GM23248 (cell line): Measurements from ENCODE around the gene AKAP17A. TPM values are rescaled to one million over a fixed set of nuclear protein-coding genes. Genes with fewer than 3 reads are reported as not detected.

Experiments
- DNase-seq: peaks from one replicate; pipeline ENCODE4 v3.0.0-alpha.2; 2015
- H2AFZ ChIP-seq: fragments of 200-600 bp; sonication (generic); 2 replicates; pipeline ENCODE4 v1.6.1; 2016; ENCODE audit warnings: antibody characterized with exemption
- H3F3A ChIP-seq: fragments of 200-600 bp; sonication (generic); 2 replicates; pipeline ENCODE4 v1.6.1; 2016; ENCODE audit warnings: mild to moderate bottlenecking, antibody characterized with exemption, mixed run types; ENCODE audit not compliant: insufficient read depth
- H3K27ac ChIP-seq: fragments of 200-600 bp; sonication (generic); 2 replicates; pipeline ENCODE4 v1.5.1; 2016; ENCODE audit warnings: mild to moderate bottlenecking
- H3K27me3 ChIP-seq: fragments of 200-600 bp; sonication (generic); replicated peaks from 2 replicates; pipeline ENCODE4 v1.6.1; 2016; ENCODE audit warnings: mild to moderate bottlenecking; ENCODE audit not compliant: insufficient read depth
- H3K36me3 ChIP-seq: fragments of 200-600 bp; sonication (generic); 2 replicates; pipeline ENCODE4 v1.6.1; 2016; ENCODE audit warnings: low read depth, mild to moderate bottlenecking
- H3K4me1 ChIP-seq: fragments of 200-600 bp; sonication (generic); 2 replicates; pipeline ENCODE4 v1.6.1; 2016; ENCODE audit warnings: mild to moderate bottlenecking; ENCODE audit not compliant: insufficient read depth
- H3K4me2 ChIP-seq: fragments of 200-600 bp; sonication (generic); one replicate; pipeline ENCODE4 v1.6.1; 2016; ENCODE audit warnings: mild to moderate bottlenecking; ENCODE audit not compliant: unreplicated experiment
- H3K4me3 ChIP-seq: fragments of 200-600 bp; sonication (generic); 2 replicates; pipeline ENCODE4 v1.5.1; 2016; ENCODE audit warnings: mild to moderate bottlenecking
- H3K79me2 ChIP-seq: fragments of 200-600 bp; sonication (generic); 2 replicates; pipeline ENCODE4 v1.6.1; 2016; ENCODE audit warnings: mild to moderate bottlenecking; ENCODE audit not compliant: insufficient read depth
- H3K9ac ChIP-seq: fragments of 200-600 bp; sonication (generic); 2 replicates; pipeline ENCODE4 v1.6.1; 2016; ENCODE audit warnings: mild to moderate bottlenecking
- H3K9me2 ChIP-seq: fragments of 200-600 bp; sonication (generic); 2 replicates; pipeline ENCODE4 v1.6.1; 2016; ENCODE audit warnings: mixed run types, mild to moderate bottlenecking, moderate library complexity; ENCODE audit not compliant: insufficient read depth
- H3K9me3 ChIP-seq: fragments of 200-600 bp; sonication (generic); one replicate; pipeline ENCODE4 v1.6.1; 2017; ENCODE audit warnings: low read depth
- H4K20me1 ChIP-seq: fragments of 200-600 bp; sonication (generic); 2 replicates; pipeline ENCODE4 v1.6.0; 2016; ENCODE audit not compliant: insufficient read depth
- EZH2 ChIP-seq: fragments of 200-600 bp; sonication (generic); IDR thresholded peaks from 2 replicates; pipeline ENCODE4 v1.6.1; 2018; ENCODE audit warnings: antibody characterized with exemption, mild to moderate bottlenecking; ENCODE audit not compliant: insufficient read depth, poor library complexity, severe bottlenecking
- EZH2phosphoT487 ChIP-seq: fragments of 200-600 bp; sonication (generic); IDR thresholded peaks from 2 replicates; pipeline ENCODE4 v1.6.1; 2018; ENCODE audit warnings: antibody characterized with exemption, moderate library complexity, mild to moderate bottlenecking, low read depth; ENCODE audit not compliant: insufficient read depth
- WGBS, 2 experiments: methylation state at CpG; one replicate each; pipeline ENCODE4 v1.1.6; 2015 to 2017; ENCODE audit warnings: low lambda C conversion rate in 2 of 2, low coverage in 1 of 2; ENCODE audit errors: missing lambda C conversion rate in 2 of 2; 5-methylcytosine and 5-hydroxymethylcytosine counted together
- in situ Hi-C: fragments of 300-500 bp; cut with MboI; formaldehyde crosslinking; loops from 2 replicates; pipeline ENCODE4 v1.15.0; 2020
- polyA plus RNA-seq: library from polyadenylated mRNA; unstranded; fragments of >200 nt; fragmentation: Nextera tagmentation; extraction: Ambion mirVana; gene quantifications from 2 replicates; pipeline ENCODE4 v1.2.1, GENCODE V29; 2016
- total RNA-seq: library from RNA; depleted of rRNA; stranded (reverse); fragments of >200 nt; shearing (Covaris generic); gene quantifications from 2 replicates; pipeline ENCODE4 v1.2.3, GENCODE V29; 2014

The AKAP17A gene
- total and polyA plus RNA-seq, 2 experiments from 2014 or later: 11.6 to 23.3 TPM

DNA sequence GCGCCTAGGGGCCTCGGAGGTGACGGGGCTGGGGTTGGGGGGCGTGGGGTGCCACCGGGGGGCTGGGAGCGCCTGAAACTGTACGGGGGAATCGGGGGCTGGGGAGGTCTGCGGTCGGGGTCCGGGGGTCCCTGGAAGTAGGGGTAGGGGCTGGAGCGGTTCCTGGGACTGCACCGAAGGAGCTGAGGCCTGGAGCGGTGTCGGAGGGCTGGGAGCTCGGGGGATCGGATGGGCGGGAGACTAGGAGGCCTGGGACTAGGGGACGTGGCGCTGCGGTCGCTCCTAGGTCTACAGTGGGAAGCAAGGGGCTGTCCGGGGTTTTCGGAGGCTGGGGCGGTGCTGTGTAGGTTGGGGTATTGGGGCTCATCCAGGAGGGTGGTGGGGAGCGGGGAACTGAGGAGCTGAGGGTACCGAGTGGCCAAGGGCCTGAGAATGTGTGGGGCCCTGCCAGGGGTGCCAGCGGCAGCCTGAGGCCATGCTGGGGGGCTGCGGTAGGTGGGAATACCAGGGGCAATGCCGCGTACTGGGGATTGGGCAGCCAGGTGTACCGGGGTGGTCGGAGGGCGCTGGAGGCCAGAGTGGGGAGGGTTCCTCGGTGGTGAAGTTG is 562 bp downstream of the AKAP17A start:
- no peaks in the 10 kb centered on the region for H3K9me3 ChIP-seq
- peaks cover 7% of the 10 kb centered on the region; the same call in 1 of the 2 replicates for H3K36me3 ChIP-seq
- 0 out of 2 replicates have a peak, but pooled peaks cover 5% of the 10 kb centered on the region for H3F3A ChIP-seq
- H3K9me2 ChIP-seq: no peaks in the 10 kb centered on the region
- H3K79me2 ChIP-seq: peaks cover 53% of the 10 kb centered on the region
- no peak overlapping the region; the same call in 1 of the 2 replicates for H2AFZ ChIP-seq
- in situ Hi-C loops: no loop called here
- H3K4me3 ChIP-seq: peak overlapping the region; percentile 92
- TF ChIP-seq EZH2phosphoT487: no peak
- no peak for TF ChIP-seq EZH2
- H3K4me2 ChIP-seq: peak overlapping the region; percentile 94
- 0 to 3% methylated on average over 10 to 31 of the region's 35 CpGs for WGBS, 2 experiments
- H3K9ac ChIP-seq: peak overlapping the region; percentile 98
- H3K27me3 ChIP-seq: no peaks in the 10 kb centered on the region
- H3K4me1 ChIP-seq: peaks cover 3% of the 10 kb centered on the region; the same call in 1 of the 2 replicates
- H4K20me1 ChIP-seq: no peaks in the 10 kb centered on the region
- H3K27ac ChIP-seq: peak overlapping the region; percentile 80
- DNase-seq: peak; percentile 59

DNA sequence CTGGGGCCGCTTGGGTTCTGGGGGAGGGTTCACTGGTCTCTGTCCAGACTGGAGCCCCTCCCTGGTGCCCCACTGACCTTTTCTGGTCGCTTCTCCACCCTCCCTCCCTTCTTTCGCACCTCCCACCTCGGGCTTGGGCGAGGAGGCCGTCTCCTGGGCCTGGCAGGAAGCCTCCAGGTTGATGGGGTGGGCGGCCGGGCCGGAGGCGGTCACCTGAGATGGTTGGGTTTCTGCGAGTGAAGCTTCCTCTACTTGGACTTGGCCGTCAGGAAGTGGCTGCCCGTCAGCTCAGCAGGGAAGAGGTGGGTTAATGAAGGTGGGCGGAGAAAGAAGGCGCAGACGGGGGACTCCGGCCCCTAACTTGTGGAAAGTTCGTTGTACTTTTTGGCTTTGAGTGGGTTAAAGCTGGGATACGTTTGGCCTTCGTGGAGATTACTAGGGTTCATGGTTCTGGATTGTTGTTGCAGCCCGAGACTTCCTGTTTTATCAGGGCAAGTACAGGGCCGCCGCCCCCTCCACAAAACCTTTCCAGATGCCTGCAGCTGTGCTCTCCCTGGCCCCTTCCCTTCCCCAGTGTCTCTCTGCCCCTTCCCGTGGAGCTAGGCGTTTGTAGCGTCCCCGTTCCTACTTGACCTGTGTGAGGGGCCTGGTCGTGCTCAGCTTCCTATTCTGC is 1.2 kb downstream of the AKAP17A start:
- peak overlapping the region; percentile 80 for H3K27ac ChIP-seq
- H3K79me2 ChIP-seq: peaks cover 60% of the 10 kb centered on the region
- peak; percentile 56 for DNase-seq
- H4K20me1 ChIP-seq: no peaks in the 10 kb centered on the region
- H3K27me3 ChIP-seq: no peaks in the 10 kb centered on the region
- no peaks in the 10 kb centered on the region for H3K9me3 ChIP-seq
- H3K4me1 ChIP-seq: peaks cover 3% of the 10 kb centered on the region; the same call in 1 of the 2 replicates
- in situ Hi-C loops: no loop called here
- H3F3A ChIP-seq: 0 out of 2 replicates have a peak, but pooled peaks cover 5% of the 10 kb centered on the region
- 1 to 2% methylated on average over 25 to 28 of the region's 28 CpGs for WGBS, 2 experiments
- H3K36me3 ChIP-seq: peaks cover 7% of the 10 kb centered on the region; the same call in 1 of the 2 replicates
- TF ChIP-seq EZH2phosphoT487: no peak
- TF ChIP-seq EZH2: no peak
- H2AFZ ChIP-seq: peak overlapping the region; percentile 21; the same call in 1 of the 2 replicates
- peak overlapping the region; percentile 94 for H3K4me2 ChIP-seq
- H3K9ac ChIP-seq: peak overlapping the region; percentile 98
- peak overlapping the region; percentile 92 for H3K4me3 ChIP-seq
- no peaks in the 10 kb centered on the region for H3K9me2 ChIP-seq

DNA sequence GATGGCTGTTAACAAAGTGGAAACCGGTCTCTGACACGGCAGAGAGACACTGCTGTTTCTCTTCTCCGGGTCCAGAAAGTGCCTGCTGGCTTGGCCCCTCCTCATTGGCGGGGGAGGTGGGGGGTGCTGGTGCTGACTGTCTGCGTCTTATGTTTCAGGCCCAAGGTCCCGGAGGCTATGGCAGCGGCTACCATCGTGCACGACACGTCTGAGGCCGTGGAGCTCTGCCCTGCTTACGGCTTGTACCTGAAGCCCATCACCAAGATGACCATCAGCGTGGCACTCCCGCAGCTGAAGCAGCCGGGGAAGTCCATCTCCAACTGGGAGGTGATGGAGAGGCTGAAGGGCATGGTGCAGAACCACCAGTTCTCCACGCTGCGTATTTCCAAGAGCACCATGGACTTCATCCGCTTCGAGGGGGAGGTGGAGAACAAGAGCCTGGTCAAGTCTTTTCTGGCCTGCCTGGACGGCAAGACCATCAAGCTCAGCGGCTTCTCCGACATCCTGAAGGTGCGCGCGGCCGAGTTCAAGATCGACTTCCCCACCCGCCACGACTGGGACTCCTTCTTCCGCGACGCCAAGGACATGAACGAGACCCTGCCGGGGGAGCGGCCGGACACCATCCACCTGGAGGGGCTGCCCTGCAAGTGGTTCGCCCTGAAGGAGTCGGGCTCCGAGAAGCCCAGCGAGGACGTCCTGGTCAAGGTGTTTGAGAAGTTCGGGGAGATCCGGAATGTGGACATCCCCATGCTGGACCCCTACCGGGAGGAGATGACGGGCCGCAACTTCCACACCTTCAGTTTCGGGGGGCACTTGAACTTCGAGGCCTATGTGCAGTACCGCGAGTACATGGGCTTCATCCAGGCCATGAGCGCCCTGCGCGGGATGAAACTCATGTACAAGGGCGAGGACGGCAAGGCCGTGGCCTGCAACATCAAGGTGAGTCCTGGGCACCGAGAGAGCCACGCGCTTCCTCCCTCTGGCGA is 2.2 kb downstream of the AKAP17A start:
- H3K36me3 ChIP-seq: peaks cover 7% of the 10 kb centered on the region; the same call in 1 of the 2 replicates
- H3K4me1 ChIP-seq: peaks cover 3% of the 10 kb centered on the region; the same call in 1 of the 2 replicates
- no peaks in the 10 kb centered on the region for H3K27me3 ChIP-seq
- H3K79me2 ChIP-seq: peaks cover 70% of the 10 kb centered on the region
- DNase-seq: no peak
- 0 out of 2 replicates have a peak, but pooled peaks cover 5% of the 10 kb centered on the region for H3F3A ChIP-seq
- H3K27ac ChIP-seq: peak overlapping the region; percentile 80
- 84% methylated on average over 57 to 59 of the region's 60 CpGs for WGBS, 2 experiments
- TF ChIP-seq EZH2: no peak
- no peak for TF ChIP-seq EZH2phosphoT487
- H3K9me3 ChIP-seq: no peaks in the 10 kb centered on the region
- H3K9ac ChIP-seq: peak overlapping the region; percentile 98
- H3K9me2 ChIP-seq: no peaks in the 10 kb centered on the region
- H4K20me1 ChIP-seq: no peaks in the 10 kb centered on the region
- H3K4me3 ChIP-seq: peak overlapping the region; percentile 92
- no peak overlapping the region; the same call in 1 of the 2 replicates for H2AFZ ChIP-seq
- in situ Hi-C loops: no loop called here
- peak overlapping the region; percentile 94 for H3K4me2 ChIP-seq

DNA sequence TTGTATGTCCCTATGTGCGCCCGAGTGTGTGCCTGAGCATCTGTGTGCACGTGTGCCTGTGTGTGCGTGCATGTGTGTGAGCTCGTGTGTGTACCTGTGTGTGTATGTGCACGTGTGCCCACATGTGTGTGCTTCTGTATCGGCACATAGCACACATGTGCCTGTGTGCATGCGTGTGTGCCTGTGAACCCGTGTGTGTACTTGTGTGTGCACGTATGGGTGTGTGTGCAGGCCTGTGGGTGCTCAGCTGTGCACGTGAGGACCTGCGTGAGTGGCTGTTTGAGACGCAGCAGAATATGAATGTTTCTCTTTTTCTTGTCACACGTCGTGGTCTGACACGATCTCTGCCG is 4.3 kb downstream of the AKAP17A start:
- Histone ChIP-seq H3K9ac (no peak overlapping the region), H3K4me3 (no peak overlapping the region), H3K4me1 (peaks cover 3% of the 10 kb centered on the region; the same call in 1 of the 2 replicates), H3F3A (0 out of 2 replicates have a peak, but pooled peaks cover 5% of the 10 kb centered on the region), H3K9me2 (no peaks in the 10 kb centered on the region), H3K9me3 (no peaks in the 10 kb centered on the region), H3K79me2 (peaks cover 84% of the 10 kb centered on the region), H3K36me3 (peaks cover 7% of the 10 kb centered on the region; the same call in 1 of the 2 replicates), H3K27ac (no peak overlapping the region), H2AFZ (no peak overlapping the region), H4K20me1 (no peaks in the 10 kb centered on the region), H3K4me2 (no peak overlapping the region), H3K27me3 (no peaks in the 10 kb centered on the region)
- in situ Hi-C loops: no loop called here
- WGBS, 2 experiments: 86 to 88% methylated on average over 17 of the region's 17 CpGs
- no peak for DNase-seq
- no peak for TF ChIP-seq EZH2
- TF ChIP-seq EZH2phosphoT487: no peak
